Measurements from ENCODE around the gene SCFD2.
"Not testable (repeated sequence)": the region's sequence is repeated elsewhere in the genome, so short reads cannot be mapped to it uniquely, and the experiment has no call there.

SCFD2 gene

GRCh38 chr4:53101191-53101581 lies 264.7 kb downstream of the SCFD2 start:
- DNase-seq (ENCODE audit: low spot score), result no peak

- DNase-seq (ENCODE audit: low spot score), result no peak
These were observed 265.2 kb downstream of the SCFD2 start for GRCh38 chr4:53100501-53101190.

- no peak for DNase-seq (ENCODE audit: low spot score)
These were observed 267.2 kb downstream of the SCFD2 start for GRCh38 chr4:53098681-53099121.

GRCh38 chr4:53094040-53094439 lies 271.8 kb downstream of the SCFD2 start:
- no peak for DNase-seq (ENCODE audit: low spot score)

- no peak for DNase-seq (ENCODE audit: low spot score)
These were observed 275.7 kb downstream of the SCFD2 start for GRCh38 chr4:53089936-53090729.

- no peak for DNase-seq (ENCODE audit: low spot score)
These were observed 277.7 kb downstream of the SCFD2 start for GRCh38 chr4:53088152-53088551.

- no peak for DNase-seq (ENCODE audit: low spot score)
These were observed 289.4 kb downstream of the SCFD2 start for GRCh38 chr4:53076374-53076958.

GRCh38 chr4:53075162-53075785 lies 290.6 kb downstream of the SCFD2 start:
- DNase-seq (ENCODE audit: low spot score), result no peak

GRCh38 chr4:53068755-53069330 lies 297.0 kb downstream of the SCFD2 start:
- no peak for DNase-seq (ENCODE audit: low spot score)

GRCh38 chr4:53067125-53067802 lies 298.6 kb downstream of the SCFD2 start:
- no peak for DNase-seq (ENCODE audit: low spot score)

GRCh38 chr4:53066155-53066554 lies 299.7 kb downstream of the SCFD2 start:
- DNase-seq (ENCODE audit: low spot score), result no peak

GRCh38 chr4:53064609-53065008 lies 301.3 kb downstream of the SCFD2 start:
- no peak for DNase-seq (ENCODE audit: low spot score)

- no peak for DNase-seq (ENCODE audit: low spot score)
These were observed 304.6 kb downstream of the SCFD2 start for GRCh38 chr4:53061091-53061850.

GRCh38 chr4:53060278-53060677 lies 305.6 kb downstream of the SCFD2 start:
- no peak for DNase-seq (ENCODE audit: low spot score)

GRCh38 chr4:53059871-53060270 lies 306.0 kb downstream of the SCFD2 start:
- no peak for DNase-seq (ENCODE audit: low spot score)

- DNase-seq (ENCODE audit: low spot score), result no peak
These were observed 306.6 kb downstream of the SCFD2 start for GRCh38 chr4:53059256-53059655.

- DNase-seq (ENCODE audit: low spot score), result no peak
These were observed 308.2 kb downstream of the SCFD2 start for GRCh38 chr4:53057679-53058078.

- DNase-seq (ENCODE audit: low spot score), result not testable (repeated sequence)
These were observed 308.8 kb downstream of the SCFD2 start for GRCh38 chr4:53057108-53057507.

- DNase-seq (ENCODE audit: low spot score), result no peak
These were observed 310.0 kb downstream of the SCFD2 start for GRCh38 chr4:53055716-53056403.

- DNase-seq (ENCODE audit: low spot score), result no peak
These were observed 310.6 kb downstream of the SCFD2 start for GRCh38 chr4:53055274-53055673.
